Measurements from ENCODE around the gene ABCA7. TPM values are rescaled to one million over a fixed set of nuclear protein-coding genes. Genes with fewer than 3 reads are reported as not detected.

Gene ABCA7
- total and polyA plus RNA-seq, 2 of the 13 experiments (the other 11 are each of a cell fraction or from before 2014, with no cell fraction given) = 4.4 to 32.4 TPM

DNA sequence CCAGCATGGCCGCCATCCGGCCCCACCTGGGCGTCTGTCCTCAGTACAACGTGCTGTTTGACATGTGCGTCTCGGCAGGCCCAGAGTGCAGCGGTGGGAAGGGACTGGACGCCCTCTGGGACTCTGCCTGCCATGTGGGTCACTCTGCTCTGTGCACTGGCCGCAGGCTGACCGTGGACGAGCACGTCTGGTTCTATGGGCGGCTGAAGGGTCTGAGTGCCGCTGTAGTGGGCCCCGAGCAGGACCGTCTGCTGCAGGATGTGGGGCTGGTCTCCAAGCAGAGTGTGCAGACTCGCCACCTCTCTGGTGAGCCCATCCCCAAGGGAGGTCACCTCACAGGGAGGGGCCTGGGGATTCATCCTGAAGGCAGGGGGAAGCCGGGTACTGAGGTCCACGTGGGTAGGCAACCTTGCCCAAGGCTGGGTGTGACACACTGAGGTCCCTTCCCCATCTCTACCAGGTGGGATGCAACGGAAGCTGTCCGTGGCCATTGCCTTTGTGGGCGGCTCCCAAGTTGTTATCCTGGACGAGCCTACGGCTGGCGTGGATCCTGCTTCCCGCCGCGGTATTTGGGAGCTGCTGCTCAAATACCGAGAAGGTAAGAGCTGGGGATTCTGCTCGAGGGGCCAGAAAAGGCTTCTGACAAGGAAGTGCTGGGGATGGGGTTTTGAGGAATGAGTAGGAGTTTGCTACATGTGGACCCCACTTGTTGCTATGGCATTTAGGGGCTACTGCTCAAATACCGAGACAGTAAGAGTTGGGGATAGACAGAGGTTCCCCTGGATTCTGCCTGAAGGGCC lies 11.3 kb downstream of the ABCA7 start (continued):
- TF ChIP-seq, protein P1, sequence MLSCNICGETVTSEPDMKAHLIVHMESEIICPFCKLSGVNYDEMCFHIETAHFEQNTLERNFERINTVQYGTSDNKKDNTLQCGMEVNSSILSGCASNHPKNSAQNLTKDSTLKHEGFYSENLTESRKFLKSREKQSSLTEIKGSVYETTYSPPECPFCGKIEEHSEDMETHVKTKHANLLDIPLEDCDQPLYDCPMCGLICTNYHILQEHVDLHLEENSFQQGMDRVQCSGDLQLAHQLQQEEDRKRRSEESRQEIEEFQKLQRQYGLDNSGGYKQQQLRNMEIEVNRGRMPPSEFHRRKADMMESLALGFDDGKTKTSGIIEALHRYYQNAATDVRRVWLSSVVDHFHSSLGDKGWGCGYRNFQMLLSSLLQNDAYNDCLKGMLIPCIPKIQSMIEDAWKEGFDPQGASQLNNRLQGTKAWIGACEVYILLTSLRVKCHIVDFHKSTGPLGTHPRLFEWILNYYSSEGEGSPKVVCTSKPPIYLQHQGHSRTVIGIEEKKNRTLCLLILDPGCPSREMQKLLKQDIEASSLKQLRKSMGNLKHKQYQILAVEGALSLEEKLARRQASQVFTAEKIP (CRISPR knock-in tag; IDR thresholded peaks at IDR 0.05; ENCODE audit: borderline replicate concordance) = no peak
- peak; percentile 85 for TF ChIP-seq HIVEP1 (CRISPR knock-in tag; IDR thresholded peaks at IDR 0.05)
- TF ChIP-seq SNRNP70 (IDR thresholded peaks at IDR 0.05; ENCODE audit: low read depth, low read length) = no peak
- TF ChIP-seq ZNF598 (CRISPR knock-in tag; IDR thresholded peaks at IDR 0.05; ENCODE audit: borderline replicate concordance) = peak; percentile 39; the same call in 1 of the 2 replicates
- no peak for TF ChIP-seq TEAD2 (CRISPR knock-in tag; IDR thresholded peaks at IDR 0.05)
- peak; percentile 72; the same call in 1 of the 2 replicates for TF ChIP-seq AHR (CRISPR knock-in tag; IDR thresholded peaks at IDR 0.05)
- TF ChIP-seq, protein P2, sequence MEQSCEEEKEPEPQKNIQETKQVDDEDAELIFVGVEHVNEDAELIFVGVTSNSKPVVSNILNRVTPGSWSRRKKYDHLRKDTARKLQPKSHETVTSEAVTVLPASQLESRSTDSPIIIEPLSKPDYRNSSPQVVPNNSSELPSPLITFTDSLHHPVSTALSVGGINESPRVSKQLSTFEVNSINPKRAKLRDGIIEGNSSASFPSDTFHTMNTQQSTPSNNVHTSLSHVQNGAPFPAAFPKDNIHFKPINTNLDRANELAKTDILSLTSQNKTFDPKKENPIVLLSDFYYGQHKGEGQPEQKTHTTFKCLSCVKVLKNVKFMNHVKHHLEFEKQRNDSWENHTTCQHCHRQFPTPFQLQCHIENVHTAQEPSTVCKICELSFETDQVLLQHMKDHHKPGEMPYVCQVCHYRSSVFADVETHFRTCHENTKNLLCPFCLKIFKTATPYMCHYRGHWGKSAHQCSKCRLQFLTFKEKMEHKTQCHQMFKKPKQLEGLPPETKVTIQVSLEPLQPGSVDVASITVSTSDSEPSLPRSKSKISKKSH (CRISPR knock-in tag; IDR thresholded peaks at IDR 0.05; ENCODE audit: borderline replicate concordance) = peak; percentile 98; the same call in 1 of the 2 replicates
- TF ChIP-seq, protein P3, sequence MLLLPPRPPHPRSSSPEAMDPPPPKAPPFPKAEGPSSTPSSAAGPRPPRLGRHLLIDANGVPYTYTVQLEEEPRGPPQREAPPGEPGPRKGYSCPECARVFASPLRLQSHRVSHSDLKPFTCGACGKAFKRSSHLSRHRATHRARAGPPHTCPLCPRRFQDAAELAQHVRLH (CRISPR knock-in tag; IDR thresholded peaks at IDR 0.05; ENCODE audit: borderline replicate concordance, low read depth) = peak; percentile 70; the same call in 1 of the 2 replicates
- TF ChIP-seq NR2C2 (CRISPR knock-in tag; IDR thresholded peaks at IDR 0.05; ENCODE audit: borderline replicate concordance) = peak; percentile 21; the same call in 1 of the 2 replicates
- TF ChIP-seq XRCC5 (optimal IDR thresholded peaks at IDR 0.05; ENCODE audit: low read length) = peak; percentile 68
- TF ChIP-seq ATAD3A (CRISPR knock-in tag; IDR thresholded peaks at IDR 0.05) = no peak
- TF ChIP-seq KDM5B (CRISPR knock-in tag; IDR thresholded peaks at IDR 0.05; ENCODE audit: borderline replicate concordance) = peak; percentile 93
- no peak for TF ChIP-seq BCLAF1 (IDR thresholded peaks at IDR 0.05)
- no peak for TF ChIP-seq ZFP62 (CRISPR knock-in tag; IDR thresholded peaks at IDR 0.05)
- TF ChIP-seq ZNF138 (CRISPR knock-in tag; IDR thresholded peaks at IDR 0.05; ENCODE audit: low read depth) = 0 out of 2 replicates have a peak, but pooled peaks have one; percentile 45
- TF ChIP-seq, protein P4, sequence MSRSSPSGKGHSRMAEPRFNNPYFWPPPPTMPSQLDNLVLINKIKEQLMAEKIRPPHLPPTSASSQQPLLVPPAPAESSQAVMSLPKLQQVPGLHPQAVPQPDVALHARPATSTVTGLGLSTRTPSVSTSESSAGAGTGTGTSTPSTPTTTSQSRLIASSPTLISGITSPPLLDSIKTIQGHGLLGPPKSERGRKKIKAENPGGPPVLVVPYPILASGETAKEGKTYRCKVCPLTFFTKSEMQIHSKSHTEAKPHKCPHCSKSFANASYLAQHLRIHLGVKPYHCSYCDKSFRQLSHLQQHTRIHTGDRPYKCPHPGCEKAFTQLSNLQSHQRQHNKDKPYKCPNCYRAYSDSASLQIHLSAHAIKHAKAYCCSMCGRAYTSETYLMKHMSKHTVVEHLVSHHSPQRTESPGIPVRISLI (CRISPR knock-in tag; IDR thresholded peaks at IDR 0.05; ENCODE audit: borderline replicate concordance) = no peak
- TF ChIP-seq ZNF10 (CRISPR knock-in tag; IDR thresholded peaks at IDR 0.05; ENCODE audit: borderline replicate concordance, low read depth) = no peak
- TF ChIP-seq ZNF644 (CRISPR knock-in tag; IDR thresholded peaks at IDR 0.05; ENCODE audit: low read depth) = no peak
- TF ChIP-seq SNAPC5 (CRISPR knock-in tag; IDR thresholded peaks at IDR 0.05; ENCODE audit: borderline replicate concordance) = no peak

Measured in HepG2 (cell line).